K562 (cell line): ENCODE results near the gene B3GALT6. TPM values are rescaled to one million over a fixed set of nuclear protein-coding genes. Genes with fewer than 3 reads are reported as not detected.

Experiments
- BRD4 ChIP-seq: fragments of 200-600 bp; sonication (generic); IDR thresholded peaks from 2 replicates; pipeline ENCODE4 v1.6.1; 2017; ENCODE audit warnings: inconsistent platforms
- CEBPZ ChIP-seq: fragments of 150-350 bp; IDR thresholded peaks from 2 replicates; pipeline ENCODE4 v1.6.1; 2014; ENCODE audit warnings: low read depth, mild to moderate bottlenecking, low read length, borderline replicate concordance
- ETV1 ChIP-seq: fragments of 450-650 bp; conservative IDR thresholded peaks from 2 replicates; pipeline ENCODE4 v1.6.1; 2016; ENCODE audit warnings: missing genetic modification characterization, control low read depth, low read depth, missing compliant biosample characterization
- PCBP1 ChIP-seq: fragments of 200-400 bp; formaldehyde crosslinking; IDR thresholded peaks from 2 replicates; pipeline ENCODE4 v1.6.1; 2018; ENCODE audit warnings: mild to moderate bottlenecking, low read depth, low read length; ENCODE audit not compliant: poor library complexity, severe bottlenecking
- POLR3A ChIP-seq: IDR thresholded peaks from 2 replicates; pipeline ENCODE4 v1.6.1; 2011; ENCODE audit warnings: borderline replicate concordance, mild to moderate bottlenecking, moderate library complexity; ENCODE audit not compliant: insufficient read length, insufficient read depth; ENCODE audit errors: extremely low read depth
- PTBP1 ChIP-seq: fragments of 200-400 bp; formaldehyde crosslinking; IDR thresholded peaks from 2 replicates; pipeline ENCODE4 v1.6.1; 2017; ENCODE audit warnings: low read depth, low read length
- RBFOX2 ChIP-seq: fragments of 200-400 bp; formaldehyde crosslinking; IDR thresholded peaks from 2 replicates; pipeline ENCODE4 v1.6.1; 2017; ENCODE audit warnings: low read depth, mild to moderate bottlenecking, low read length, moderate library complexity
- RBM14 ChIP-seq: fragments of 200-400 bp; formaldehyde crosslinking; IDR thresholded peaks from 2 replicates; pipeline ENCODE4 v1.6.1; 2018; ENCODE audit warnings: low read depth, mild to moderate bottlenecking, low read length, moderate library complexity, borderline replicate concordance; ENCODE audit not compliant: insufficient read depth
- RCOR1 ChIP-seq, 2 experiments: IDR thresholded peaks; 2 replicates each; pipeline ENCODE4 v1.6.1; 2012; ENCODE audit warnings: low read depth in 2 of 2, low read length in 2 of 2, borderline replicate concordance in 1 of 2, improper control_type of control experiment in 1 of 2
- ZC3H11A ChIP-seq: IDR thresholded peaks from 2 replicates; pipeline ENCODE4 v1.6.1; 2012; ENCODE audit warnings: low read depth, low read length, improper control_type of control experiment
- ZFX ChIP-seq: sonication (generic); formaldehyde crosslinking; IDR thresholded peaks from 2 replicates; pipeline ENCODE4 v1.8.0; 2022; ENCODE audit warnings: mild to moderate bottlenecking, missing genetic modification reagents, moderate library complexity
- polyA plus RNA-seq, 8 experiments: library from polyadenylated mRNA; depleted of rRNA in 4 of 8; stranded (reverse) in 5 of 8; unstranded in 3 of 8; fragments of >200 nt; fragmentation: Nextera tagmentation in 2 of 8; fragmentation: Illumina TruSeq in 1 of 8; extraction: Ambion mirVana in 2 of 8; extraction: Trizol in 1 of 8; gene quantifications; 2 replicates each; pipeline versions ENCODE4 v1.2.1 to v1.2.3, GENCODE V29; 2011 to 2014; ENCODE audit warnings: inconsistent platforms in 1 of 8, missing spikeins in 1 of 8
- total RNA-seq, 7 experiments: library from RNA; depleted of rRNA in 6 of 7; stranded (reverse); fragments of >200 nt in 6 of 7; fragmentation: Illumina TruSeq in 2 of 7; extraction: Trizol in 2 of 7; gene quantifications; 2 replicates each; pipeline versions ENCODE4 v1.2.1 to v1.2.3, GENCODE V29; 2011 to 2021; ENCODE audit warnings: low replicate concordance in 1 of 7
- TF ChIP-seq, protein P1 (sequence below): fragments of 450-650 bp; IDR thresholded peaks from 2 replicates; pipeline ENCODE4 v1.6.1; 2014; ENCODE audit warnings: low read depth, mild to moderate bottlenecking, moderate library complexity, borderline replicate concordance
- TF ChIP-seq, protein P2 (sequence below), 3 experiments: fragments of 200-800 bp in 1 of 3; fragments of 250-450 bp in 1 of 3; fragments of 450-650 bp in 1 of 3; sonication (Bioruptor Pico) in 1 of 3; sonication (Bioruptor generic) in 1 of 3; formaldehyde crosslinking in 1 of 3; IDR thresholded peaks; 2 replicates each; pipeline versions ENCODE4 v1.6.1 to v1.8.0; 2016 to 2022; ENCODE audit warnings: mild to moderate bottlenecking in 2 of 3, missing genetic modification characterization in 2 of 3, missing compliant biosample characterization in 1 of 3, moderate library complexity in 1 of 3
- TF ChIP-seq, protein P3 (sequence below): fragments of 450-650 bp; IDR thresholded peaks from 2 replicates; pipeline ENCODE4 v1.6.1; 2018; ENCODE audit warnings: mild to moderate bottlenecking, low read depth; ENCODE audit not compliant: partially characterized antibody

Gene B3GALT6
- total and polyA plus RNA-seq, 9 of the 15 experiments (the other 6 are each of a cell fraction or from before 2014, with no cell fraction given) = 0.68 to 29.8 (median 9.9) TPM

GRCh38 chr1:1239614-1240347 is 7.7 kb downstream of the B3GALT6 start (continued):
- TF ChIP-seq CEBPZ (no peak), RBFOX2 (0 out of 2 replicates have a peak, but pooled peaks have one; percentile 18), BRD4 (no peak), RCOR1 (IDR thresholded peaks at IDR 0.05; ENCODE audit: borderline replicate concordance in 1 of 2, low read depth in 2 of 2, low read length in 2 of 2) (no peak), ETV1 (tag) (no peak), ZFX (CRISPR knock-in tag) (peak; percentile 34; the same call in 1 of the 2 replicates), PCBP1 (peak; percentile 84), PTBP1 (no peak), RBM14 (0 out of 2 replicates have a peak, but pooled peaks have one; percentile 33), ZC3H11A (no peak), POLR3A (no peak)
- TF ChIP-seq, protein P1, sequence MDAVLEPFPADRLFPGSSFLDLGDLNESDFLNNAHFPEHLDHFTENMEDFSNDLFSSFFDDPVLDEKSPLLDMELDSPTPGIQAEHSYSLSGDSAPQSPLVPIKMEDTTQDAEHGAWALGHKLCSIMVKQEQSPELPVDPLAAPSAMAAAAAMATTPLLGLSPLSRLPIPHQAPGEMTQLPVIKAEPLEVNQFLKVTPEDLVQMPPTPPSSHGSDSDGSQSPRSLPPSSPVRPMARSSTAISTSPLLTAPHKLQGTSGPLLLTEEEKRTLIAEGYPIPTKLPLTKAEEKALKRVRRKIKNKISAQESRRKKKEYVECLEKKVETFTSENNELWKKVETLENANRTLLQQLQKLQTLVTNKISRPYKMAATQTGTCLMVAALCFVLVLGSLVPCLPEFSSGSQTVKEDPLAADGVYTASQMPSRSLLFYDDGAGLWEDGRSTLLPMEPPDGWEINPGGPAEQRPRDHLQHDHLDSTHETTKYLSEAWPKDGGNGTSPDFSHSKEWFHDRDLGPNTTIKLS = peak; percentile 29; the same call in 1 of the 2 replicates
- TF ChIP-seq, protein P2, sequence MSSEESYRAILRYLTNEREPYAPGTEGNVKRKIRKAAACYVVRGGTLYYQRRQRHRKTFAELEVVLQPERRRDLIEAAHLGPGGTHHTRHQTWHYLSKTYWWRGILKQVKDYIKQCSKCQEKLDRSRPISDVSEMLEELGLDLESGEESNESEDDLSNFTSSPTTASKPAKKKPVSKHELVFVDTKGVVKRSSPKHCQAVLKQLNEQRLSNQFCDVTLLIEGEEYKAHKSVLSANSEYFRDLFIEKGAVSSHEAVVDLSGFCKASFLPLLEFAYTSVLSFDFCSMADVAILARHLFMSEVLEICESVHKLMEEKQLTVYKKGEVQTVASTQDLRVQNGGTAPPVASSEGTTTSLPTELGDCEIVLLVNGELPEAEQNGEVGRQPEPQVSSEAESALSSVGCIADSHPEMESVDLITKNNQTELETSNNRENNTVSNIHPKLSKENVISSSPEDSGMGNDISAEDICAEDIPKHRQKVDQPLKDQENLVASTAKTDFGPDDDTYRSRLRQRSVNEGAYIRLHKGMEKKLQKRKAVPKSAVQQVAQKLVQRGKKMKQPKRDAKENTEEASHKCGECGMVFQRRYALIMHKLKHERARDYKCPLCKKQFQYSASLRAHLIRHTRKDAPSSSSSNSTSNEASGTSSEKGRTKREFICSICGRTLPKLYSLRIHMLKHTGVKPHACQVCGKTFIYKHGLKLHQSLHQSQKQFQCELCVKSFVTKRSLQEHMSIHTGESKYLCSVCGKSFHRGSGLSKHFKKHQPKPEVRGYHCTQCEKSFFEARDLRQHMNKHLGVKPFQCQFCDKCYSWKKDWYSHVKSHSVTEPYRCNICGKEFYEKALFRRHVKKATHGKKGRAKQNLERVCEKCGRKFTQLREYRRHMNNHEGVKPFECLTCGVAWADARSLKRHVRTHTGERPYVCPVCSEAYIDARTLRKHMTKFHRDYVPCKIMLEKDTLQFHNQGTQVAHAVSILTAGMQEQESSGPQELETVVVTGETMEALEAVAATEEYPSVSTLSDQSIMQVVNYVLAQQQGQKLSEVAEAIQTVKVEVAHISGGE (CRISPR knock-in tag; IDR thresholded peaks at IDR 0.05) = no peak
- TF ChIP-seq, protein P3, sequence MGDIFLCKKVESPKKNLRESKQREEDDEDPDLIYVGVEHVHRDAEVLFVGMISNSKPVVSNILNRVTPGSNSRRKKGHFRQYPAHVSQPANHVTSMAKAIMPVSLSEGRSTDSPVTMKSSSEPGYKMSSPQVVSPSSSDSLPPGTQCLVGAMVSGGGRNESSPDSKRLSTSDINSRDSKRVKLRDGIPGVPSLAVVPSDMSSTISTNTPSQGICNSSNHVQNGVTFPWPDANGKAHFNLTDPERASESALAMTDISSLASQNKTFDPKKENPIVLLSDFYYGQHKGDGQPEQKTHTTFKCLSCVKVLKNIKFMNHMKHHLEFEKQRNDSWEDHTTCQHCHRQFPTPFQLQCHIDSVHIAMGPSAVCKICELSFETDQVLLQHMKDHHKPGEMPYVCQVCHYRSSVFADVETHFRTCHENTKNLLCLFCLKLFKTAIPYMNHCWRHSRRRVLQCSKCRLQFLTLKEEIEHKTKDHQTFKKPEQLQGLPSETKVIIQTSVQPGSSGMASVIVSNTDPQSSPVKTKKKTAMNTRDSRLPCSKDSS = no peak
